Testis (tissue), 3 donors: Measurements from ENCODE around the gene P2RY12. TPM values are rescaled to one million over a fixed set of nuclear protein-coding genes. Genes with fewer than 3 reads are reported as not detected.

ENCODE experiments used
- DNase-seq: peaks from one replicate; pipeline ENCODE4 v3.0.0-alpha.2; 2019
- H3K27ac ChIP-seq, 2 donors: fragments of 200-600 bp; sonication (generic); one replicate each; pipeline ENCODE4 v1.5.1; 2019
- H3K27me3 ChIP-seq: fragments of 200-600 bp; sonication (generic); one replicate; pipeline ENCODE4 v1.5.1; 2019
- H3K36me3 ChIP-seq: fragments of 200-600 bp; sonication (generic); one replicate; pipeline ENCODE4 v1.5.1; 2017; ENCODE audit warnings: low read depth; ENCODE audit errors: missing control alignments
- H3K4me1 ChIP-seq: fragments of 200-600 bp; sonication (generic); one replicate; pipeline ENCODE4 v1.5.1; 2019
- H3K4me3 ChIP-seq, 2 donors: fragments of 200-600 bp; sonication (generic); one replicate each; pipeline ENCODE4 v1.5.1; 2017 to 2019
- H3K9me3 ChIP-seq: fragments of 200-600 bp; sonication (generic); one replicate; pipeline ENCODE4 v1.5.1; 2017
- CTCF ChIP-seq, 3 experiments: fragments of 450-650 bp in 2 of 3; fragments of 200-600 bp in 1 of 3; sonication (generic) in 1 of 3; IDR thresholded peaks; one replicate each; pipeline ENCODE4 v1.5.1; 2016 to 2019; ENCODE audit warnings: antibody characterized with exemption in 3 of 3, mild to moderate bottlenecking in 2 of 3, moderate library complexity in 1 of 3
- POLR2A ChIP-seq: fragments of 450-650 bp; IDR thresholded peaks from one replicate; pipeline ENCODE4 v1.6.1; 2017; ENCODE audit warnings: antibody characterized with exemption, mild to moderate bottlenecking, moderate library complexity
- WGBS, 2 donors: methylation state at CpG; one replicate each; pipeline ENCODE4 v1.1.5; 2018; 5-methylcytosine and 5-hydroxymethylcytosine counted together
- intact Hi-C: fragments of 100-400 bp; cut with DNase I; formaldehyde crosslinking; loops from one replicate; pipeline ENCODE4 v1.15.1; 2023; ENCODE audit warnings: low total_unique reads
- polyA plus RNA-seq: library from polyadenylated mRNA; stranded (reverse); fragments of 350-450 nt; fragmentation: Illumina TruSeq; extraction: RNeasy Lipid Tissue Mini Kit (QIAGEN cat#74804); gene quantifications from one replicate; pipeline ENCODE4 v1.2.3, GENCODE V29; 2014; ENCODE audit warnings: low read depth, low replicate concordance; ENCODE audit not compliant: insufficient read depth
- total RNA-seq, 2 donors: library from RNA; depleted of rRNA; stranded (reverse); fragments of >200 nt; gene quantifications; one replicate each; pipeline ENCODE4 v1.2.3, GENCODE V29; 2016

The P2RY12 gene
- total and polyA plus RNA-seq, 3 donors from 2014 or later, result 0.47 TPM; not detected in 2

DNA sequence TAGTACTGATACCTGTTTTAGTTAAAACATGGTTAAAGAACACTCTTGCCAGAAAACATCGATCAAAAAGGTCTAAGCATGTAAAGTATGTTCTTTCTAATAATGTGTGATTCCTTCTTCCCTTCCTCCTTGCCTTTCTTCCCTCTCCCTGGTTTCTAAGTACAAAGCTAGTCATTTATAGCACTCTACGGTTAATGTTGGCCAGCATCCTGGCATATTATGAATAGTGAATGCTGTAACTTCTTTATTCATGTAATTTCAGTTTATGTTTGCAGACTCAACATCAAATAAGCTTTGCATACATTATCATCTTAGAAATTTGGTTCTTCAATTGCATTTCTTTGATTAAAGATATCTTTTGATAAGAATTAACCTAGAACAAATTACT lies 27.1 kb downstream of the P2RY12 start:
- Histone ChIP-seq H3K9me3 (no peaks in the 10 kb centered on the region), H3K4me3 (no peak overlapping the region), H3K27ac (no peak overlapping the region), H3K4me1 (no peaks in the 10 kb centered on the region), H3K36me3 (no peaks in the 10 kb centered on the region), H3K27me3 (no peaks in the 10 kb centered on the region)
- 56 to 59% methylated on average over 2 of the region's 2 CpGs for WGBS, 2 donors
- TF ChIP-seq POLR2A, result no peak
- TF ChIP-seq CTCF (IDR thresholded peaks at IDR 0.05), result no peak
- intact Hi-C loops, result no loop called here
- no peak for DNase-seq

- H3K4me3 ChIP-seq, result no peak overlapping the region
- TF ChIP-seq CTCF (IDR thresholded peaks at IDR 0.05), result no peak
- TF ChIP-seq POLR2A, result no peak
- no peak overlapping the region for H3K27ac ChIP-seq
- no peak for DNase-seq
- H3K4me1 ChIP-seq, result no peaks in the 10 kb centered on the region
- intact Hi-C loops, result no loop called here
- WGBS, 2 donors, result 45 to 55% methylated on average over 2 of the region's 2 CpGs
- no peaks in the 10 kb centered on the region for H3K27me3 ChIP-seq
- no peaks in the 10 kb centered on the region for H3K36me3 ChIP-seq
- H3K9me3 ChIP-seq, result no peaks in the 10 kb centered on the region
Observed at GRCh38 chr3:151356794-151357462, 27.6 kb downstream of the P2RY12 start.

- DNase-seq, result no peak
- no peaks in the 10 kb centered on the region for H3K27me3 ChIP-seq
- intact Hi-C loops, result no loop called here
- no peak overlapping the region for H3K4me3 ChIP-seq
- no peaks in the 10 kb centered on the region for H3K36me3 ChIP-seq
- TF ChIP-seq CTCF (IDR thresholded peaks at IDR 0.05) (no peak), POLR2A (no peak)
- 89 to 93% methylated on average over 4 of the region's 4 CpGs for WGBS, 2 donors
- H3K9me3 ChIP-seq, result no peaks in the 10 kb centered on the region
- H3K27ac ChIP-seq, result no peak overlapping the region
- no peaks in the 10 kb centered on the region for H3K4me1 ChIP-seq
Observed at GRCh38 chr3:151351648-151352047, 32.9 kb downstream of the P2RY12 start.

DNA sequence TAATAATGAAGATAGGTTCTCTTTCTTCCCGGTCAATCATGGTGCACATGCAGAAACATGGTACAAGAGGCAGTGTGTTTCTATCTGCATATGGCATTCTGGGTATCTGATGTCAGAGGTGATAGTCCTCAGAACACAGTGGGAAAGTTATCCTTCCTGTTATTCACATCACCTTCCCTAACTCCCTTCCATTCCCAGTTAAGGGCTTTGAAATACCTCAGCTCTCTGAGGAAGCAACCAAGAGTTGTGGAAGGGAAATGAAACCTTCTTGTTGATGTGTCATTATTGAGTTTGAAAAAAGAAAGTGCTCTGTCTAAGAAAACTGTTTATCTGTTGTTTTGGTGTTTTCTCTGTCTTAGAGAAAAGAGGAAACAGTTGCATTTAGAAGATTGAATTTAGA lies 33.3 kb downstream of the P2RY12 start:
- H3K27ac ChIP-seq, result no peak overlapping the region
- no peaks in the 10 kb centered on the region for H3K4me1 ChIP-seq
- 91 to 100% methylated on average over 1 of the region's 1 CpG for WGBS, 2 donors
- no peaks in the 10 kb centered on the region for H3K9me3 ChIP-seq
- DNase-seq, result no peak
- no peak overlapping the region for H3K4me3 ChIP-seq
- no peaks in the 10 kb centered on the region for H3K27me3 ChIP-seq
- intact Hi-C loops, result no loop called here
- TF ChIP-seq POLR2A, result no peak
- no peak for TF ChIP-seq CTCF (IDR thresholded peaks at IDR 0.05)
- no peaks in the 10 kb centered on the region for H3K36me3 ChIP-seq

DNA sequence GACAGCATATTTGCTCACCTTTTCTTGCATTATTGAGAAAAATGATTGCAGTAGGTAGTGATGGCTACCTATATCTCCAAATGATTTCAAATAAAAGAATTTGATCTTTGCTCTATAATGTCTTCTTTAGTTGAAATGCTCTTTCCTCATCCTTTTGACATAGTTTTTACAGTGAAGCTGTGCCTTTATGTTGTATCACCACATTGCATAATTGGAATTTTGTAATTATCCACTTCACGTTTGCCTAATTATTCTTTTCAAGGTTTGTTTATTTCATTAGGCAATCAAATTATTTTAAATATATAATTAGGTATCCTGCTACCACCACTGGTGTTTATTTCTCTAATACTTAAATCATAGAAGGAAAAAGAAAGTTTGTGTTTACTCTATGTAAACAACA lies 33.9 kb downstream of the P2RY12 start:
- no peak overlapping the region for H3K27ac ChIP-seq
- no peaks in the 10 kb centered on the region for H3K36me3 ChIP-seq
- no peaks in the 10 kb centered on the region for H3K27me3 ChIP-seq
- 74 to 86% methylated on average over 1 of the region's 1 CpG for WGBS, 2 donors
- no peak overlapping the region for H3K4me3 ChIP-seq
- no peak for DNase-seq
- H3K4me1 ChIP-seq, result no peaks in the 10 kb centered on the region
- no peaks in the 10 kb centered on the region for H3K9me3 ChIP-seq
- intact Hi-C loops, result no loop called here
- TF ChIP-seq POLR2A, result no peak
- TF ChIP-seq CTCF (IDR thresholded peaks at IDR 0.05), result no peak
